GM12891 (cell line): ENCODE results near the gene ARMC9.

Experiments
- POLR2A ChIP-seq: IDR thresholded peaks from 2 replicates; pipeline ENCODE4 v1.6.1; 2011; ENCODE audit warnings: low read depth, low read length, control low read depth
- POLR2AphosphoS5 ChIP-seq: IDR thresholded peaks from 2 replicates; pipeline ENCODE4 v1.6.1; 2011; ENCODE audit warnings: low read depth, low read length, control low read depth
- SPI1 ChIP-seq: IDR thresholded peaks from 2 replicates; pipeline ENCODE4 v1.6.1; 2011; ENCODE audit warnings: low read depth, low read length, control low read depth

DNA sequence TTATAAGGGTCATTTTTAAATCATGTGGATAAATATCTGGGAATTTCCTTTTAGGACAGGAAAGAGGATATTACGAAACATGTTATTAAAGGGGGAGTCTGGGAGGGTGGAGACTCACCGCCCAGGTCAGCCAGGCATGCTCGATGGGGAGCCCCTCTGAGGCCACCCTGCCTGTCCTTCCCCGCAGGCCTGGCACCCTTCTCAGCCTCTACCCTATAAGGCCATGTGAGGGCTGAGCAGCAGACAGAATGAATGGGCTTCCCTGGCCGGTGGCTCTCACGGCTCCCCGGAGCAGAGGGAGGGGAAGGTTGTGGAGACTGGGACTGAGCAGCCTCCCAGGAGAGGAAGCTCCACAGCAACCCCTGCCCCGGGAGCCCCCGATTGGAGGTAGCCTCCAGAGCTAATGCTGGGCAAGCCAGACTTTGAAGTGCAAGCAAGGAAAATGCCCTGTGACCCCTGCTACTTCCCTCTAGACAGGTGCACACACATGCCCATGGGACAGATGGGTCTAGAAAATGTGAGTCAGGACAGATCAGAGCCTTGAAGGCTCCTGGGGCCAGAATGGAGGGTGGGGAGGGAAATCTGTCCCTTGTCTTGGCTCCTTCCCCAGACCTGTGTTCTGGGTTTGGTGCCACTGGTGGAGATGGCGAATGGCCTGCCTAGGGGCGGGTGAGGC, 13.2 kb upstream of the ARMC9 start:
- TF ChIP-seq POLR2A, result no peak
- no peak for TF ChIP-seq POLR2AphosphoS5
- no peak for TF ChIP-seq SPI1
